ENCODE measurements around the gene ATP6V0A1.

ATP6V0A1 gene

GRCh38 chr17:42560246-42560645 is 101.6 kb downstream of the ATP6V0A1 start:
- no peaks in the 10 kb centered on the region for H3K27me3 ChIP-seq (ENCODE audit: control insufficient read depth, insufficient read depth, low read length)
- peaks cover 3% of the 10 kb centered on the region; the same call in 1 of the 2 replicates for H3K4me1 ChIP-seq (ENCODE audit: control insufficient read depth, insufficient read depth, low read length)
- no peak overlapping the region for H3K4me3 ChIP-seq (ENCODE audit: low read length)
- H3K27ac ChIP-seq (ENCODE audit: low read length) = no peak overlapping the region
- DNase-seq (ENCODE audit: low read depth, low spot score) = no peak
- WGBS (ENCODE audit: insufficient coverage, insufficient read length) = no CpG with 5 or more reads among the region's 3 CpGs
- H3K9me3 ChIP-seq (ENCODE audit: control insufficient read depth, insufficient read depth, low read length) = no peaks in the 10 kb centered on the region
- peaks cover 7% of the 10 kb centered on the region for H3K36me3 ChIP-seq (ENCODE audit: control insufficient read depth, insufficient read depth, low read length)

DNA sequence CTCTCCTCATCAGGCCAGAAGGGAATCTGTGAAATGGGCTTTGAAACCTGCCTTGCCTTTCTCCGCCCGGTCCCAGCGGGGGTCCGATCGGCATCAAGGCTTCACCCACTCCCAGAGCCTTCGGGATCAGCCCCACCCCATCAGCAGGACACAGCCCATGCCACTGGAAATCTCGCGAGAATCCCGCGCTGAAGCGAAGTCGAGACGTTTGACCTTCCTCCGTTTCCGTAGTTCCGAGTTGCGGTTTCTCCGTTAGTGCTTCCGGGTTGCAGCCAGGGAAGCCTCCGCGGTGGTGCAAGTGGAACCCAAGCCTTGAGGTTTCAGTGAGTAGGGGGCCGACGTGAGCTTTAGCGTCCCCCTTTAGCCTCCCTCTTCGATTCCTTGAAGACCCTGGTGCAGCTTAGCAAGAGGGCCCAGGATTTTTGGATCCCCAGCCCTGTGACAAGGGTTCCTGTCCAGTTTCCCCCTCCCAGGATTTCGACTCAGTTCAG is 103.3 kb downstream of the ATP6V0A1 start, which contains the start of gene COASY:
COASY (plus strand) TSS at position 252 of the 491 bp plus-strand sequence. CDS start 475 bp downstream, outside the sequence.
- peaks cover 10% of the 10 kb centered on the region for H3K36me3 ChIP-seq (ENCODE audit: control insufficient read depth, insufficient read depth, low read length)
- WGBS (ENCODE audit: insufficient coverage, insufficient read length) = no CpG with 5 or more reads among the region's 26 CpGs
- peak within 1 kb of the TSS; percentile 78 for H3K4me3 ChIP-seq (ENCODE audit: low read length)
- peak; percentile 98 for DNase-seq (ENCODE audit: low read depth, low spot score)
- peaks cover 3% of the 10 kb centered on the region; the same call in 1 of the 2 replicates for H3K4me1 ChIP-seq (ENCODE audit: control insufficient read depth, insufficient read depth, low read length)
- H3K27ac ChIP-seq (ENCODE audit: low read length) = no peak within 1 kb of the TSS
- H3K27me3 ChIP-seq (ENCODE audit: control insufficient read depth, insufficient read depth, low read length) = no peaks in the 10 kb centered on the region
- H3K9me3 ChIP-seq (ENCODE audit: control insufficient read depth, insufficient read depth, low read length) = no peaks in the 10 kb centered on the region

DNA sequence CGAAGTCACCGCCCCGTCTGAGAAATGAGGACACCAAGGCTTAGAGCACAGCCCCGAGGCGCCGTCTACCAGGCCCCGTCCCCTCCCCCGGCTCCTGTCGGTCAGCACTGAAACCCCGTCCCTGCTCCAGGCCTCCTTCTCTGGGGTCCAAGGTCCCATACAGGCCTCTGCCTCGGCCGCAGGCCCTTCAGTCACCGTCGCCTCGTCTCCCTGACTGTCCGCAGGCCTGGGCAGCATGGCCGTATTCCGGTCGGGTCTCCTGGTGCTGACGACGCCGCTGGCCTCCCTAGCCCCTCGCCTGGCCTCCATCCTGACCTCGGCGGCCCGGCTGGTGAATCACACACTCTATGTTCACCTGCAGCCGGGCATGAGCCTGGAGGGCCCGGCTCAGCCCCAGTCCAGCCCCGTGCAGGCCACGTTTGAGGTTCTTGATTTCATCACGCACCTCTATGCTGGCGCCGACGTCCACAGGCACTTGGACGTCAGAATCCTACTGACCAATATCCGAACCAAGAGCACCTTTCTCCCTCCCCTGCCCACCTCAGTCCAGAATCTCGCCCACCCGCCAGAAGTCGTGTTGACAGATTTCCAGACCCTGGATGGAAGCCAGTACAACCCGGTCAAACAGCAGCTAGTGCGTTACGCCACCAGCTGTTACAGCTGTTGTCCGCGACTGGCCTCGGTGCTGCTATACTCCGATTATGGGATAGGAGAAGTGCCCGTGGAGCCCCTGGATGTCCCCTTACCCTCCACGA is 103.9 kb downstream of the ATP6V0A1 start:
- Histone ChIP-seq H3K27ac (ENCODE audit: low read length) (no peak overlapping the region), H3K27me3 (ENCODE audit: control insufficient read depth, insufficient read depth, low read length) (no peaks in the 10 kb centered on the region), H3K36me3 (ENCODE audit: control insufficient read depth, insufficient read depth, low read length) (peaks cover 10% of the 10 kb centered on the region), H3K9me3 (ENCODE audit: control insufficient read depth, insufficient read depth, low read length) (no peaks in the 10 kb centered on the region), H3K4me1 (ENCODE audit: control insufficient read depth, insufficient read depth, low read length) (peaks cover 3% of the 10 kb centered on the region; the same call in 1 of the 2 replicates), H3K4me3 (ENCODE audit: low read length) (peak overlapping the region; percentile 78)
- no peak for DNase-seq (ENCODE audit: low read depth, low spot score)
- WGBS (ENCODE audit: insufficient coverage, insufficient read length) = no CpG with 5 or more reads among the region's 48 CpGs

GRCh38 chr17:42563143-42563509 is 104.4 kb downstream of the ATP6V0A1 start:
- H3K27me3 ChIP-seq (ENCODE audit: control insufficient read depth, insufficient read depth, low read length) = no peaks in the 10 kb centered on the region
- no peak for DNase-seq (ENCODE audit: low read depth, low spot score)
- no peaks in the 10 kb centered on the region for H3K9me3 ChIP-seq (ENCODE audit: control insufficient read depth, insufficient read depth, low read length)
- H3K36me3 ChIP-seq (ENCODE audit: control insufficient read depth, insufficient read depth, low read length) = peaks cover 10% of the 10 kb centered on the region
- peak overlapping the region; percentile 78; the same call in 1 of the 2 replicates for H3K4me3 ChIP-seq (ENCODE audit: low read length)
- H3K27ac ChIP-seq (ENCODE audit: low read length) = no peak overlapping the region
- peaks cover 3% of the 10 kb centered on the region; the same call in 1 of the 2 replicates for H3K4me1 ChIP-seq (ENCODE audit: control insufficient read depth, insufficient read depth, low read length)
- WGBS (ENCODE audit: insufficient coverage, insufficient read length) = no CpG with 5 or more reads among the region's 14 CpGs

GRCh38 chr17:42563543-42563942 is 104.9 kb downstream of the ATP6V0A1 start:
- Histone ChIP-seq H3K4me1 (ENCODE audit: control insufficient read depth, insufficient read depth, low read length) (peaks cover 3% of the 10 kb centered on the region; the same call in 1 of the 2 replicates), H3K9me3 (ENCODE audit: control insufficient read depth, insufficient read depth, low read length) (no peaks in the 10 kb centered on the region), H3K27me3 (ENCODE audit: control insufficient read depth, insufficient read depth, low read length) (no peaks in the 10 kb centered on the region), H3K27ac (ENCODE audit: low read length) (no peak overlapping the region), H3K4me3 (ENCODE audit: low read length) (no peak overlapping the region), H3K36me3 (ENCODE audit: control insufficient read depth, insufficient read depth, low read length) (peaks cover 12% of the 10 kb centered on the region)
- WGBS (ENCODE audit: insufficient coverage, insufficient read length) = no CpG with 5 or more reads among the region's 1 CpG
- DNase-seq (ENCODE audit: low read depth, low spot score) = no peak

DNA sequence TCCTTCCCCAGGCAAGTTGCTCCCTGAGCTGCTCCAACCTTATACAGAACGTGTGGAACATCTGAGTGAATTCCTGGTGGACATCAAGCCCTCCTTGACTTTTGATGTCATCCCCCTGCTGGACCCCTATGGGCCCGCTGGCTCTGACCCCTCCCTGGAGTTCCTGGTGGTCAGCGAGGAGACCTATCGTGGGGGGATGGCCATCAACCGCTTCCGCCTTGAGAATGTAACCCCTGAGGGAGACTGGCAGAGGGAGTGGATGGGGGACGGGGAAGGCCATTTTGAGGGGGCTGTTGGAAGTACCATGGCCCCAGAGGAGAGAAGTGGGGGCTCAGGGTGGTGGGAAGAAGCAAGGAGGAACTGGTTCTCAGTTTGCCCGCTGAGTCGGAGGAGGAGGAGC is 105.3 kb downstream of the ATP6V0A1 start:
- Histone ChIP-seq H3K27ac (ENCODE audit: low read length) (no peak overlapping the region), H3K27me3 (ENCODE audit: control insufficient read depth, insufficient read depth, low read length) (no peaks in the 10 kb centered on the region), H3K4me3 (ENCODE audit: low read length) (no peak overlapping the region), H3K9me3 (ENCODE audit: control insufficient read depth, insufficient read depth, low read length) (no peaks in the 10 kb centered on the region), H3K36me3 (ENCODE audit: control insufficient read depth, insufficient read depth, low read length) (peaks cover 15% of the 10 kb centered on the region), H3K4me1 (ENCODE audit: control insufficient read depth, insufficient read depth, low read length) (peaks cover 3% of the 10 kb centered on the region; the same call in 1 of the 2 replicates)
- DNase-seq (ENCODE audit: low read depth, low spot score) = no peak
- WGBS (ENCODE audit: insufficient coverage, insufficient read length) = no CpG with 5 or more reads among the region's 9 CpGs

DNA sequence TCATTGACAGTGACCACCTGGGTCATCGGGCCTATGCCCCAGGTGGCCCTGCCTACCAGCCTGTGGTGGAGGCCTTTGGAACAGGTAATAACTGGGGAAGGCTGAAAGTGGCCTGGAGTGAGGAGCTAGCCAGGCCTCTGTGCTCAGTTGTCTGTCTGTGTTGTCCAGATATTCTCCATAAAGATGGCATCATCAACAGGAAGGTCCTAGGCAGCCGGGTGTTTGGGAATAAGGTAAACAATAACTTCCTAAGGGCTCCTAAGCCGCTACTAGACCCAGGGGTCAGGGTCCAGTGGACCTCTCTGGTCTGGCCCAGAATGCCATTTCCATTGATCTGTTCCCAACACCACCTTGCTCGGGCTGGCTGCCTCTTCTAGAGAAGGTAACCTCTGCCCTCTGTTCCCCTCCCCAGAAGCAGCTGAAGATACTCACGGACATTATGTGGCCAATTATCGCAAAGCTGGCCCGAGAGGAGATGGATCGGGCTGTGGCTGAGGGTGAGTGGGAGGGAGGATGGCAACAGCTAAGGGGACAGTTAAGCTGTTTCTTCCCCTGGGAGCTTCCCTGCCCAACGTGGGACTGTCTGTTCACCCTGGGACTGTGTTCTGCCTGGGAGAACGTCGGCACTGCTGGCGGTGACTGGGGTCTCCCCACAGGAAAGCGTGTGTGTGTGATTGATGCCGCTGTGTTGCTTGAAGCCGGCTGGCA is 106.3 kb downstream of the ATP6V0A1 start:
- H3K36me3 ChIP-seq (ENCODE audit: control insufficient read depth, insufficient read depth, low read length) = peaks cover 24% of the 10 kb centered on the region
- H3K27me3 ChIP-seq (ENCODE audit: control insufficient read depth, insufficient read depth, low read length) = no peaks in the 10 kb centered on the region
- H3K4me3 ChIP-seq (ENCODE audit: low read length) = no peak overlapping the region
- H3K4me1 ChIP-seq (ENCODE audit: control insufficient read depth, insufficient read depth, low read length) = peaks cover 3% of the 10 kb centered on the region; the same call in 1 of the 2 replicates
- H3K27ac ChIP-seq (ENCODE audit: low read length) = no peak overlapping the region
- no CpG with 5 or more reads among the region's 15 CpGs for WGBS (ENCODE audit: insufficient coverage, insufficient read length)
- DNase-seq (ENCODE audit: low read depth, low spot score) = no peak
- no peaks in the 10 kb centered on the region for H3K9me3 ChIP-seq (ENCODE audit: control insufficient read depth, insufficient read depth, low read length)

DNA sequence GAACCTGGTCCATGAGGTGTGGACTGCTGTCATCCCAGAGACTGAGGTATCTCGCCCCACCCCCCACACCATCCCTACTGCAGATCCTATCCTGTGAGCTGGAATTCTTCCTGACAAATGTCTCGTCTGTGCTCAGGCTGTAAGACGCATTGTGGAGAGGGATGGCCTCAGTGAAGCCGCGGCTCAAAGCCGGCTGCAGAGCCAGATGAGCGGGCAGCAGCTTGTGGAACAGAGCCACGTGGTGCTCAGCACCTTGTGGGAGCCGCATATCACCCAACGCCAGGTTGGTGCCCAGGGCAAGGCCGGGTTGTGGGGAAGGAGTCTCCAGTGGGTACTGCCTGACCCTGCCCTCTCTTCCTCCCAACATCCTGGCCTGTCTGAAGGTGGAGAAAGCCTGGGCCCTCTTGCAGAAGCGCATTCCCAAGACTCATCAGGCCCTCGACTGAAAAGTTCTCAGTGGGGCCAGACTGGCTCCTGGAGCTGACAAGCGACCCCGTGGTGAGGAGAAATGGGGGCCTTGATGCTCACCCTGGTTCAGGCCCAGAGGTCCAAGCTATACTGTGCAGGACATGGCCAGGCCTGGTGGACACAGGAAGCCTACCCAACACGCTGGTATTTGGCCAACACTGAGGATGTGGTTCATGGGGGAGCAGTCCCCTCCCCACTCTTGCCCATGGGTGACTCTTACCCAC is 107.0 kb downstream of the ATP6V0A1 start:
- no CpG with 5 or more reads among the region's 16 CpGs for WGBS (ENCODE audit: insufficient coverage, insufficient read length)
- H3K4me1 ChIP-seq (ENCODE audit: control insufficient read depth, insufficient read depth, low read length) = peaks cover 3% of the 10 kb centered on the region; the same call in 1 of the 2 replicates
- peaks cover 27% of the 10 kb centered on the region for H3K36me3 ChIP-seq (ENCODE audit: control insufficient read depth, insufficient read depth, low read length)
- H3K27ac ChIP-seq (ENCODE audit: low read length) = no peak overlapping the region
- DNase-seq (ENCODE audit: low read depth, low spot score) = no peak
- H3K27me3 ChIP-seq (ENCODE audit: control insufficient read depth, insufficient read depth, low read length) = no peaks in the 10 kb centered on the region
- no peaks in the 10 kb centered on the region for H3K9me3 ChIP-seq (ENCODE audit: control insufficient read depth, insufficient read depth, low read length)
- no peak overlapping the region for H3K4me3 ChIP-seq (ENCODE audit: low read length)

- no peaks in the 10 kb centered on the region for H3K9me3 ChIP-seq (ENCODE audit: control insufficient read depth, insufficient read depth, low read length)
- H3K27ac ChIP-seq (ENCODE audit: low read length) = no peak overlapping the region
- no peaks in the 10 kb centered on the region for H3K27me3 ChIP-seq (ENCODE audit: control insufficient read depth, insufficient read depth, low read length)
- no peak for DNase-seq (ENCODE audit: low read depth, low spot score)
- no CpG with 5 or more reads among the region's 28 CpGs for WGBS (ENCODE audit: insufficient coverage, insufficient read length)
- H3K4me1 ChIP-seq (ENCODE audit: control insufficient read depth, insufficient read depth, low read length) = peaks cover 3% of the 10 kb centered on the region; the same call in 1 of the 2 replicates
- H3K36me3 ChIP-seq (ENCODE audit: control insufficient read depth, insufficient read depth, low read length) = peaks cover 29% of the 10 kb centered on the region
- peak overlapping the region; percentile 20; the same call in 1 of the 2 replicates for H3K4me3 ChIP-seq (ENCODE audit: low read length)
Observed at GRCh38 chr17:42566215-42566882, 107.7 kb downstream of the ATP6V0A1 start.
